DMS114 treated with DMSO at 0.1 percent for 48 hours (cell line): ENCODE results near the gene TTLL1.

Experiments
- DNase-seq: peaks from one replicate; lab custom pipeline; 2025; ENCODE audit not compliant: unreplicated experiment; lab: John Stamatoyannopoulos, UW

Gene TTLL1

GRCh38 chr22:42994917-42995562 lies 94.2 kb downstream of the TTLL1 start:
- no peak for DNase-seq

DNA sequence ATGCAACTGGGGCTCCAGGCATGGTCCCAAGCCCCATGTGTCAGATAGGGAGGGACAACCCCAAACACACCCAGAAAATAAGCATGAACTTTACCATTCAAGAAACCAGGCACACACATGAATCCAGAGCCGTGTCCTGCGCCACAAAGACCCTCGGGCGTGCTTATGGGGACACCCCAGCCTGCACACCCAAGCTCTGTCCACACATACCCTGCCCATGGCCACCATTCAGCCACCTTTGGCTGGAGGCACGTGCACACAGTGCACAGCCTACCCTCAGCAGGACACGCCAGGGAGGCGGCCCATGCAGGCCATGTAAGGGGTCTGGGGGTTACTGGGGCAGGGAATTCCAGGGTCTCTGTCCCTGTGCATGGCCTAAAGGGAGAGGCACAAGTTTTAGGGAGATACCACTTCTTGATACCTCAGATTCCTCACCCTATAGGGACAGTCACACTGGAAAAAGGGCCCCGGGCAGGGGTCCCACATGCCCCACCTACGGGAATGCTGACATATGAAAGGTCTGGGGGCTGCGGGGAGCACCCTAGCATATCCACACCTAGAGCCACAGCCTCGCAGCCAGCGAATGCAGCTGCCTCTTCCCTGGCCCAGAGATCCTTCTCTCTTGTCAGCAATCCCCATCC lies 94.8 kb downstream of the TTLL1 start:
- no peak for DNase-seq

- DNase-seq: no peak
Observed at GRCh38 chr22:42993651-42994275, 95.4 kb downstream of the TTLL1 start.

GRCh38 chr22:42992886-42993479 lies 96.2 kb downstream of the TTLL1 start:
- no peak for DNase-seq

DNA sequence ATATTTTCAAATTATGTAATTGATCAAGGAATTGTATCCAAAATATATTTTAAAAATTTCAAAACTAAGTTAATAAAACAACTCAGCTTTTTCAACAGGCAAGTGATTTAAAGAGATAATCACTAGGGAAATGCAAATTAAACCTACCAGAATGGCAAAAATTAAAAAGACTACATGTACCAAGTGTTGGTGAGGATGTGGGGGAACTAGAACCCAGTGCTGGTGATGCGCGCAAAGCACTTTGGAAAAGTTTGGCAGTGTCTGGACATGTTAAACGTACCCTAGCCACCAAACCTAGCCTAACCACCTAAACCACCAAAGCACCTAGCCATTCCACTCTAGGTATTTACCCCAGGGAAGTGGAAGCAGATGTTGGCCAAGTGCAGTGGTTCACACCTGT lies 97.1 kb downstream of the TTLL1 start:
- DNase-seq: no peak

DNA sequence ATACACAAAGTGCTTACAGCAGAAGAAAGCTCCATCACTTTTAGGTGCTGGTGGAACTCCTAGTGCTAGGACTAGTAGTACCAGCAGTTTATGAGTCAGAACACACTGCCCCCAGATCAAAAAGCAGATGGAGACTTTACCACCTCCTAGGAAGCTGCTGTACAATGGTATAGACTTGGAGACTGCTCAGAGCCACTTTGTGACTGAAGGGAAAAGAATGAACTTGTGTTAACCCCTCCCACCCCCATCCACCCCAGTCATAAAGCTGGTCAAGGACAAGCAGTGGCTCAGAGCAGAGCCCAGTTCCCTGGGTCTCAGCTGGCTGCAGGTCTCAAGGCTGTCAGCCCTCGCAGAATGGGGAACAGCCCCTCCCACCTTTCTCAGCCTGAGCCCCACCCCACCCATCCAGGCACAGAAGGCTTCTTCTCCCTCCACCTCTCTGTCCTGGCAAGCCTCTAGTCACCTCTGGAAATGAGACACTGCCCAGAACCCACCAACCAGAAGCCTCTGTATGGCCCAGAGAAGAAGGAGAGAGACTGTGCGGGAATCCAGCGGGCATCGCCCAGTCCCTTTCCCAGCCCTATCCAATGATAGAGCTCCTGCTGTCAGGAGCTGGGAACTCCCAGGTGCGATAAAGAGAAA lies 98.1 kb downstream of the TTLL1 start:
- no peak for DNase-seq

GRCh38 chr22:42990131-42990838 lies 98.9 kb downstream of the TTLL1 start:
- DNase-seq: no peak
